Measurements from ENCODE around the gene CTBP1.

CTBP1 gene

GRCh38 chr4:1172228-1172851, 76.6 kb downstream of the CTBP1 start, which contains the start of gene SPON2:
TSS of gene SPON2 (minus strand) at chr4:1172583.
- DNase-seq: no peak

- peak; percentile 77 for DNase-seq
Measured at GRCh38 chr4:1171311-1172227, 77.4 kb downstream of the CTBP1 start.

- DNase-seq: no peak
Measured at GRCh38 chr4:1170976-1171310, 78.0 kb downstream of the CTBP1 start.

GRCh38 chr4:1170156-1170975, 78.6 kb downstream of the CTBP1 start:
- DNase-seq: no peak

- no peak for DNase-seq
Measured at GRCh38 chr4:1169691-1170096, 79.2 kb downstream of the CTBP1 start.

GRCh38 chr4:1169171-1169671, 79.7 kb downstream of the CTBP1 start:
- DNase-seq: no peak

- DNase-seq: no peak
Measured at GRCh38 chr4:1168191-1169101, 80.5 kb downstream of the CTBP1 start.

GRCh38 chr4:1167244-1167949, 81.5 kb downstream of the CTBP1 start:
- DNase-seq: peak; percentile 93

GRCh38 chr4:1166509-1167243, 82.3 kb downstream of the CTBP1 start:
- DNase-seq: no peak

GRCh38 chr4:1164956-1165545, 83.9 kb downstream of the CTBP1 start:
- DNase-seq: no peak

GRCh38 chr4:1164444-1164843, 84.5 kb downstream of the CTBP1 start:
- no peak for DNase-seq

- no peak for DNase-seq
Measured at GRCh38 chr4:1164040-1164439, 84.9 kb downstream of the CTBP1 start.

All from activated CD8-positive, alpha-beta memory T cell treated with anti-CD3 and anti-CD28 coated beads for 24 hours (primary cell).